Liver (tissue), 9 donors: Measurements from ENCODE around the gene WDR48. TPM values are rescaled to one million over a fixed set of nuclear protein-coding genes. Genes with fewer than 3 reads are reported as not detected.

Experiments
- DNase-seq: peaks from one replicate; pipeline ENCODE4 v3.0.0-alpha.2; 2017; ENCODE audit warnings: low spot score
- H3K27ac ChIP-seq, 2 donors: one replicate each; pipeline ENCODE4 v1.7.0; 2013; ENCODE audit warnings: inconsistent platforms in 2 of 2, low read length in 2 of 2, control low read depth in 1 of 2, low read depth in 1 of 2, mild to moderate bottlenecking in 1 of 2
- H3K27me3 ChIP-seq, 4 donors: one replicate each; pipeline versions ENCODE4 v1.6.1 to v1.7.0; 2013; ENCODE audit warnings: low read length in 3 of 4, inconsistent platforms in 1 of 4, mild to moderate bottlenecking in 1 of 4, moderate library complexity in 1 of 4; ENCODE audit not compliant: control insufficient read depth in 4 of 4, insufficient read depth in 4 of 4
- H3K36me3 ChIP-seq, 4 donors: one replicate each; pipeline versions ENCODE4 v1.6.1 to v1.7.0; 2013; ENCODE audit warnings: low read length in 3 of 4, mild to moderate bottlenecking in 3 of 4, low read depth in 1 of 4, moderate library complexity in 1 of 4; ENCODE audit not compliant: control insufficient read depth in 4 of 4, insufficient read depth in 3 of 4
- H3K4me1 ChIP-seq, 4 donors: one replicate each; pipeline versions ENCODE4 v1.6.1 to v1.7.0; 2013; ENCODE audit warnings: low read length in 3 of 4, mild to moderate bottlenecking in 3 of 4, moderate library complexity in 1 of 4; ENCODE audit not compliant: control insufficient read depth in 4 of 4, insufficient read depth in 4 of 4
- H3K4me3 ChIP-seq, 3 donors: one replicate each; pipeline versions ENCODE4 v1.6.1 to v1.7.0; 2013; ENCODE audit warnings: low read length in 3 of 3, control low read depth in 1 of 3, low read depth in 1 of 3, mild to moderate bottlenecking in 1 of 3
- H3K9ac ChIP-seq, 2 donors: one replicate each; pipeline ENCODE4 v1.7.0; 2013; ENCODE audit warnings: low read length in 2 of 2, mild to moderate bottlenecking in 2 of 2, moderate library complexity in 2 of 2, control low read depth in 1 of 2, low read depth in 1 of 2
- H3K9me3 ChIP-seq, 4 donors: one replicate each; pipeline versions ENCODE4 v1.6.1 to v1.7.0; 2013; ENCODE audit warnings: low read length in 3 of 4; ENCODE audit not compliant: control insufficient read depth in 4 of 4
- EGR1 ChIP-seq, 2 donors: IDR thresholded peaks; 2 replicates each; pipeline ENCODE4 v1.6.1; 2016 to 2018; ENCODE audit warnings: antibody characterized with exemption in 2 of 2, low read depth in 2 of 2
- FOXA1 ChIP-seq: IDR thresholded peaks from 2 replicates; pipeline ENCODE4 v1.6.1; 2016; ENCODE audit warnings: antibody characterized with exemption
- FOXA2 ChIP-seq: IDR thresholded peaks from 2 replicates; pipeline ENCODE4 v1.6.1; 2016; ENCODE audit warnings: antibody characterized with exemption
- GABPA ChIP-seq, 2 donors: IDR thresholded peaks in 1 of 2; conservative IDR thresholded peaks in 1 of 2; 2 replicates each; pipeline ENCODE4 v1.6.1; 2016; ENCODE audit warnings: antibody characterized with exemption in 2 of 2, mild to moderate bottlenecking in 1 of 2, moderate library complexity in 1 of 2
- HNF4A ChIP-seq, 2 donors: conservative IDR thresholded peaks; 2 replicates each; pipeline ENCODE4 v1.6.1; 2016; ENCODE audit warnings: antibody characterized with exemption in 2 of 2, mild to moderate bottlenecking in 2 of 2
- MAX ChIP-seq: IDR thresholded peaks from 2 replicates; pipeline ENCODE4 v1.6.1; 2016; ENCODE audit warnings: antibody characterized with exemption
- RAD21 ChIP-seq, 2 donors: IDR thresholded peaks; 2 replicates each; pipeline ENCODE4 v1.6.1; 2016; ENCODE audit warnings: antibody characterized with exemption in 2 of 2, mild to moderate bottlenecking in 2 of 2
- REST ChIP-seq: IDR thresholded peaks from 2 replicates; pipeline ENCODE4 v1.6.1; 2016; ENCODE audit warnings: antibody characterized with exemption, mild to moderate bottlenecking
- SP1 ChIP-seq: IDR thresholded peaks from 2 replicates; pipeline ENCODE4 v1.6.1; 2018; ENCODE audit warnings: antibody characterized with exemption, mild to moderate bottlenecking
- TAF1 ChIP-seq: conservative IDR thresholded peaks from 2 replicates; pipeline ENCODE4 v1.6.1; 2016; ENCODE audit warnings: antibody characterized with exemption, mild to moderate bottlenecking
- YY1 ChIP-seq: IDR thresholded peaks from 2 replicates; pipeline ENCODE4 v1.6.1; 2016; ENCODE audit warnings: antibody characterized with exemption, mild to moderate bottlenecking
- WGBS: extraction: QIAGEN DNeasy Blood & Tissue Kit; methylation state at CpG from one replicate; pipeline ENCODE4 v1.1.7; 2013; 5-methylcytosine and 5-hydroxymethylcytosine counted together
- polyA plus RNA-seq, 2 donors: library from polyadenylated mRNA; stranded (reverse) in 1 of 2; unstranded in 1 of 2; fragments of 200-250 nt in 1 of 2; fragments of >200 nt in 1 of 2; fragmentation: Nextera tagmentation in 1 of 2; extraction: Ambion mirVana in 1 of 2; gene quantifications; one replicate each; pipeline versions ENCODE4 v1.2.1 to v1.2.3, GENCODE V29; 2013 to 2015
- total RNA-seq, 2 donors: library from RNA; depleted of rRNA; stranded (reverse); fragments of >200 nt; gene quantifications; one replicate each; pipeline ENCODE4 v1.2.3, GENCODE V29; 2014
- donor health status: healthy.
- donor health status: healthy.
- donor health status: healthy.
- donor health status: healthy.
- donor health status: healthy.

Gene WDR48
- total and polyA plus RNA-seq, 4 donors = 8.0 to 24.9 (median 16.5) TPM

DNA sequence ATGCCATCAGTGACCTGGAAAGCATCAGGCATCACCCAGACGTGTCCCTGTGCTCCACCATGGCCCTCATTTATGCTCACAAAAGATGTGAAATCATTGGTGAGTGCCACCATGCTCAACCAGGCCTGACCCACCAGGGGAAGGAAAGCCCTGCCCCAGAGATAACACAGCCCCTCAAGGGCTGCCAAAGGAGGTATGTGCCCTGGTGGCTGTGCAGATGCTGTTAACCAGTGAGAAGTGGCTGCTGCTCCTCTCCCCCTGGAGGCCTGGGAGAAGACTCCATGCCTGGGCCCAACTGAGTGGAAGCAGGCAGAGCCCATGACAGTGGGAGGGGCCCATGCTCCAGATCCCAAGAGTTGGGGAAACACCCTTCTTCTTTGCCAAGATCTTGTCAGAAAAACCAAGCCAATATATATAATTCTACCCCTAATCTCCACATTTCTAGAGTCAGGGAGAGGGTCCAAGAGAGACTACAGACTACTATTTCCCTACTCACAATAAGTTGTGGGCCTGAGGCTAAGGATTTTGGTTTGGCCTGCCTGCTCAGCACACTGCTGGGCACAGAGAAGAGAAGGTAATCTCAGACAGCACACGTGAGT, 58.3 kb downstream of the WDR48 start:
- TF ChIP-seq YY1 (no peak), SP1 (no peak), REST (no peak), FOXA2 (no peak), TAF1 (no peak)
- peaks cover 2 to 22% (median 19%) of the 10 kb centered on the region in 4 donors for H3K4me1 ChIP-seq
- no peak overlapping the region for H3K9ac ChIP-seq
- H3K36me3 ChIP-seq = no peaks in the 10 kb centered on the region
- H3K27ac ChIP-seq = no peak overlapping the region
- no peak overlapping the region for H3K4me3 ChIP-seq
- no peaks in the 10 kb centered on the region for H3K9me3 ChIP-seq
- WGBS = 81% methylated on average over 2 of the region's 2 CpGs
- H3K27me3 ChIP-seq = no peaks in the 10 kb centered on the region
- no peak for DNase-seq

GRCh38 chr3:39112113-39112512, 60.3 kb downstream of the WDR48 start:
- TF ChIP-seq FOXA1 (no peak), SP1 (no peak), YY1 (no peak), RAD21 (IDR thresholded peaks at IDR 0.05) (no peak), EGR1 (IDR thresholded peaks at IDR 0.05; ENCODE audit: low read depth in 2 of 2) (no peak), HNF4A (conservative IDR thresholded peaks at IDR 0.05) (no peak), MAX (no peak), REST (no peak), GABPA (IDR thresholded peaks at IDR 0.05 in 1 of 2, conservative IDR thresholded peaks at IDR 0.05 in 1 of 2) (no peak)
- H3K9ac ChIP-seq = no peak overlapping the region
- peaks cover 0 to 7% (median 6%) of the 10 kb centered on the region in 4 donors for H3K4me1 ChIP-seq
- H3K9me3 ChIP-seq = no peaks in the 10 kb centered on the region
- H3K27me3 ChIP-seq = no peaks in the 10 kb centered on the region
- 100% methylated on average over 3 of the region's 3 CpGs for WGBS
- H3K36me3 ChIP-seq = no peaks in the 10 kb centered on the region
- H3K27ac ChIP-seq = no peak overlapping the region
- DNase-seq = no peak
- no peak overlapping the region for H3K4me3 ChIP-seq
